GM12878 (cell line): Measurements from ENCODE around the gene TBKBP1. TPM values are rescaled to one million over a fixed set of nuclear protein-coding genes. Genes with fewer than 3 reads are reported as not detected.

Experiments used
- ATAC-seq: fragments of 200-7000 bp; cut with Tn5 transposase; 3 replicates; pipeline ENCODE4 v1.9.1; 2020; ENCODE audit warnings: mild to moderate bottlenecking, moderate library complexity
- BruUV-seq: library from RNA; stranded (reverse); fragments of 400-500 nt; replicated peaks from 2 replicates; lab custom pipeline; 2021; lab: Mats Ljungman, UMichigan
- CTCF ChIA-PET: fragments of 300-600 bp; sonication (Branson Sonifier 250); formaldehyde crosslinking; extraction: SDS; loops from one replicate; lab custom pipeline; 2021; ENCODE audit warnings: inconsistent platforms; lab: Yijun Ruan, JAX
- POLR2A ChIA-PET: fragments of 350-600 bp; formaldehyde crosslinking; extraction: SDS; loops from one replicate; lab custom pipeline; 2021; ENCODE audit warnings: inconsistent platforms; lab: Charles Lee
- RAD21 ChIA-PET: fragments of 300-600 bp; sonication (Branson Sonifier 250); formaldehyde crosslinking; loops from one replicate; lab custom pipeline; 2023; ENCODE audit warnings: antibody characterized with exemption; ENCODE audit not compliant: unreplicated experiment; lab: Charles Lee
- SMC1A ChIA-PET: fragments of 300-600 bp; sonication (Branson Sonifier 250); formaldehyde crosslinking; loops from one replicate; lab custom pipeline; 2023; ENCODE audit not compliant: unreplicated experiment, uncharacterized antibody; lab: Charles Lee
- DNase-seq: peaks from one replicate; pipeline ENCODE4 v3.0.0-alpha.2; 2011; ENCODE audit warnings: low read depth, low spot score
- FAIRE-seq: peaks from 3 replicates; lab custom pipeline; 2011; peaks lifted over from hg19 to GRCh38; lab: Jason Lieb, UNC
- H2AFZ ChIP-seq: 2 replicates; pipeline ENCODE4 v1.6.0; 2011; ENCODE audit warnings: low read depth, low read length, control low read depth; ENCODE audit not compliant: control insufficient read depth
- H3K27ac ChIP-seq: 2 replicates; pipeline ENCODE4 v1.5.1; 2011; ENCODE audit warnings: control low read depth; ENCODE audit not compliant: control insufficient read depth, insufficient read depth
- H3K27me3 ChIP-seq, 2 experiments: replicated peaks in 1 of 2; 2 replicates each; pipeline versions ENCODE4 v1.6.0 to v1.6.1; 2011; ENCODE audit warnings: low read length in 1 of 2; ENCODE audit not compliant: control insufficient read depth in 2 of 2, insufficient read depth in 2 of 2
- H3K36me3 ChIP-seq, 2 experiments: 2 replicates each; pipeline ENCODE4 v1.5.1; 2011; ENCODE audit warnings: low read length in 1 of 2; ENCODE audit not compliant: control insufficient read depth in 2 of 2, insufficient read depth in 2 of 2
- H3K4me1 ChIP-seq: 2 replicates; pipeline ENCODE4 v1.6.1; 2011; ENCODE audit warnings: mild to moderate bottlenecking, low read length, moderate library complexity, mixed read lengths; ENCODE audit not compliant: control insufficient read depth, insufficient read depth
- H3K4me2 ChIP-seq: 2 replicates; pipeline ENCODE4 v1.6.0; 2011; ENCODE audit warnings: control low read depth; ENCODE audit not compliant: control insufficient read depth, insufficient read depth
- H3K4me3 ChIP-seq: fragments of 200-600 bp; sonication (generic); 2 replicates; pipeline ENCODE4 v1.5.1; 2016
- H3K79me2 ChIP-seq: 2 replicates; pipeline ENCODE4 v1.6.0; 2011; ENCODE audit warnings: low read length; ENCODE audit not compliant: control insufficient read depth, insufficient read depth
- H3K9ac ChIP-seq: 2 replicates; pipeline ENCODE4 v1.8.0; 2011; ENCODE audit warnings: low read length, control low read depth, mixed read lengths; ENCODE audit not compliant: control insufficient read depth, insufficient read depth
- H3K9me3 ChIP-seq: replicated peaks from 3 replicates; pipeline ENCODE4 v1.5.1; 2011; ENCODE audit warnings: mild to moderate bottlenecking, low read length; ENCODE audit not compliant: control insufficient read depth, insufficient read depth
- H4K20me1 ChIP-seq: 2 replicates; pipeline ENCODE4 v1.6.0; 2011; ENCODE audit not compliant: control insufficient read depth, insufficient read depth
- BMI1 ChIP-seq: fragments of 450-650 bp; IDR thresholded peaks from 2 replicates; pipeline ENCODE4 v1.6.1; 2016; ENCODE audit warnings: mild to moderate bottlenecking, moderate library complexity, borderline replicate concordance
- CBX3 ChIP-seq: fragments of 200-600 bp; sonication (generic); IDR thresholded peaks from 2 replicates; pipeline ENCODE4 v1.6.1; 2016; ENCODE audit warnings: low read depth, borderline replicate concordance
- CEBPB ChIP-seq, 2 experiments: fragments of 150-350 bp in 1 of 2; IDR thresholded peaks; 2 replicates each; pipeline ENCODE4 v1.6.1; 2012 to 2014; ENCODE audit warnings: low read depth in 2 of 2, low read length in 2 of 2, borderline replicate concordance in 1 of 2, inconsistent platforms in 1 of 2
- MEF2A ChIP-seq: IDR thresholded peaks from 2 replicates; pipeline ENCODE4 v1.6.1; 2011; ENCODE audit warnings: low read depth, mild to moderate bottlenecking, low read length, moderate library complexity; ENCODE audit not compliant: insufficient read depth
- SUZ12 ChIP-seq: fragments of 200-600 bp; sonication (generic); IDR thresholded peaks from one replicate; pipeline ENCODE4 v1.6.1; 2018; ENCODE audit warnings: antibody characterized with exemption, mild to moderate bottlenecking; ENCODE audit not compliant: unreplicated experiment
- ZNF384 ChIP-seq: IDR thresholded peaks from 2 replicates; pipeline ENCODE4 v1.6.1; 2012; ENCODE audit warnings: low read depth, mild to moderate bottlenecking, low read length, improper control_type of control experiment, borderline replicate concordance
- ZNF622 ChIP-seq: fragments of 450-650 bp; IDR thresholded peaks from 2 replicates; pipeline ENCODE4 v1.6.1; 2017; ENCODE audit warnings: mild to moderate bottlenecking, inconsistent platforms
- WGBS: methylation state at CpG from one replicate; pipeline ENCODE4 v1.1.6; 2016; ENCODE audit warnings: low lambda C conversion rate; ENCODE audit not compliant: insufficient replicate concordance, insufficient coverage; ENCODE audit errors: missing lambda C conversion rate; 5-methylcytosine and 5-hydroxymethylcytosine counted together
- in situ Hi-C: fragments of 300-500 bp; cut with MboI; formaldehyde crosslinking; loops from 9 replicates; pipeline ENCODE4 v1.14.3; 2018; ENCODE audit warnings: mixed read lengths
- intact Hi-C: fragments of 100-400 bp; cut with micrococcal nuclease; formaldehyde crosslinking; loops from one replicate; pipeline ENCODE4 v1.14.2; 2022; ENCODE audit not compliant: unreplicated experiment
- polyA plus RNA-seq, 11 experiments: library from polyadenylated mRNA; depleted of rRNA in 4 of 11; unstranded in 6 of 11; stranded (reverse) in 5 of 11; fragments of >200 nt; fragmentation: Nextera tagmentation in 4 of 11; fragmentation: Illumina TruSeq in 1 of 11; extraction: Ambion mirVana in 4 of 11; extraction: Trizol in 1 of 11; gene quantifications; 1 replicate in 1 of 11; 2 replicates in 10 of 11; pipeline versions ENCODE4 v1.2.1 to v1.2.3, GENCODE V29; 2011 to 2016; ENCODE audit warnings: inconsistent platforms in 2 of 11, missing spikeins in 2 of 11, low read depth in 1 of 11
- total RNA-seq, 4 experiments: library from RNA; depleted of rRNA in 3 of 4; stranded (reverse); fragments of >200 nt in 3 of 4; fragmentation: Illumina TruSeq in 1 of 4; extraction: Trizol in 1 of 4; gene quantifications; 2 replicates each; pipeline versions ENCODE4 v1.2.1 to v1.2.3, GENCODE V29; 2013 to 2021
- TF ChIP-seq, protein P1 (sequence below): fragments of 450-650 bp; IDR thresholded peaks from 2 replicates; pipeline ENCODE4 v1.6.1; 2017; ENCODE audit warnings: mild to moderate bottlenecking, moderate library complexity
- TF ChIP-seq, protein P2 (sequence below): fragments of 450-650 bp; IDR thresholded peaks from 2 replicates; pipeline ENCODE4 v1.6.1; 2018; ENCODE audit warnings: mild to moderate bottlenecking, low read depth, moderate library complexity; ENCODE audit not compliant: partially characterized antibody
- TF ChIP-seq, protein P3 (sequence below): fragments of 450-650 bp; IDR thresholded peaks from 2 replicates; pipeline ENCODE4 v1.6.1; 2017; ENCODE audit warnings: low read depth, mild to moderate bottlenecking, moderate library complexity
- TF ChIP-seq, protein P4 (sequence below): IDR thresholded peaks from 2 replicates; pipeline ENCODE4 v1.6.1; 2011; ENCODE audit warnings: mild to moderate bottlenecking, low read depth, low read length, moderate library complexity; ENCODE audit not compliant: insufficient replicate concordance

The TBKBP1 gene
- total and polyA plus RNA-seq, 10 of the 15 experiments (the other 5 are each of a cell fraction or from before 2014, with no cell fraction given): 0.11 to 2.7 (median 0.74) TPM; not detected in 3

DNA sequence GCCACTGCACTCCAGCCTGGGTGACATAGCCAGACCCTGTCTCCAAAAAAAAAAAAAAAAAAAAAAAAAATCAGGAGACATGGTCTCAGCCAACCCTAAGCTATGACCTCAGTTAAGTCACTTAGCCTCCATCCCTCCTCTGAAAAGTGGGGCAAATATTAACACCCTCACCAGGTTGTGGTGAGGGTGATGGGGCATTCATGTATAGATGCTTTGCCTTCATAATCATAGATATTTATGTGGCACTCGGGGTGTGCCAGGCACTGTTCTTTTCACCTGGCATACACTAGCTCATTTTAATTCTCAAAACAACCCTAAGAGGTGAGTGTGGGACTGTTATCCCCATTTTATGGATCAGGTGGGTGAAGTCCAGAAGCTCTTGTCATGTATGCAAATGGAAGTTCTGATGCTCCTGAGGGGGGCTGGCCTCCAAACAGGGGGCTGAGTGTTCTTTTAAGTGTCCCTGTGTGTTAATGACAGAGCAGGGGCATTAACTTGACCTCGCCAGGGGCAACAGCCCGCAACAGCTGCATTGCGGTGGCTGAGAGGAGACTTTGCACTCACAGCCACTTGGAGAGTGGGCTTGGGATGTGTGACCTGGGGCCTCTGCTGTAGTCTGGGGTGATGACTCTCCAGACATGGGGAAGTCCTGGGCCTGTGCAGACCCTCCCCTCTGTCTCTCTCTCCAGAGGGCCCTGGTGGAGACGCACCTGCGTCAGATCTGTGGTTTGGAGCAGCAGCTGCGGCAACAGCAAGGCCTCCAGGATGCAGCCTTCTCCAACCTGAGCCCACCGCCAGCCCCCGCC is 4.1 kb downstream of the TBKBP1 start:
- ATAC-seq (no peak), DNase-seq (no peak), FAIRE-seq (no peak)
- intact Hi-C loops (loop anchor here (2.0 kb wide), 1 partner anchor 21 kb away; no protein-coding TSS in a partner anchor), in situ Hi-C loops (loop anchor here (10.0 kb wide), 1 partner anchor 107 kb away; no protein-coding TSS in a partner anchor)
- Histone ChIP-seq H3K9me3 (no peaks in the 10 kb centered on the region), H3K9ac (no peak overlapping the region), H3K79me2 (no peaks in the 10 kb centered on the region), H3K27ac (no peak overlapping the region), H3K36me3 (no peaks in the 10 kb centered on the region), H3K27me3 (no peaks in the 10 kb centered on the region; a peak in 1 of 4 replicates), H4K20me1 (no peaks in the 10 kb centered on the region; the same call in 1 of the 2 replicates), H3K4me1 (peaks cover 17% of the 10 kb centered on the region), H3K4me2 (no peak overlapping the region), H2AFZ (no peak overlapping the region), H3K4me3 (no peak overlapping the region)
- CTCF ChIA-PET: interaction anchor here (0.5 to 9.4 kb wide), 17 partner anchors 9 to 104 kb away, joined by 3 to 242 read pairs (median 4); partner anchors contain the start of gene TBX21
- POLR2A ChIA-PET: interaction anchor here (0.7 to 9.2 kb wide), 4 partner anchors 10 to 44 kb away, joined by 4 to 76 read pairs (median 4); no protein-coding TSS in a partner anchor
- RAD21 ChIA-PET: interaction anchor here (0.6 to 9.9 kb wide), 10 partner anchors 10 to 104 kb away, joined by 3 to 142 read pairs (median 6); partner anchors contain the start of gene TBX21
- 37% methylated on average over 9 of the region's 9 CpGs for WGBS
- BruUV-seq: no TSS peak
- SMC1A ChIA-PET: interaction anchor here (0.6 to 2.3 kb wide), 15 partner anchors 10 to 79 kb away, joined by 3 to 13 read pairs (median 5); partner anchors contain the start of gene TBX21
- TF ChIP-seq BMI1 (no peak), SUZ12 (no peak), CBX3 (no peak), ZNF384 (no peak), CEBPB (IDR thresholded peaks at IDR 0.05; ENCODE audit: borderline replicate concordance in 1 of 2, low read depth in 2 of 2, low read length in 2 of 2) (no peak), ZNF622 (no peak), MEF2A (no peak)
- TF ChIP-seq, protein P1, sequence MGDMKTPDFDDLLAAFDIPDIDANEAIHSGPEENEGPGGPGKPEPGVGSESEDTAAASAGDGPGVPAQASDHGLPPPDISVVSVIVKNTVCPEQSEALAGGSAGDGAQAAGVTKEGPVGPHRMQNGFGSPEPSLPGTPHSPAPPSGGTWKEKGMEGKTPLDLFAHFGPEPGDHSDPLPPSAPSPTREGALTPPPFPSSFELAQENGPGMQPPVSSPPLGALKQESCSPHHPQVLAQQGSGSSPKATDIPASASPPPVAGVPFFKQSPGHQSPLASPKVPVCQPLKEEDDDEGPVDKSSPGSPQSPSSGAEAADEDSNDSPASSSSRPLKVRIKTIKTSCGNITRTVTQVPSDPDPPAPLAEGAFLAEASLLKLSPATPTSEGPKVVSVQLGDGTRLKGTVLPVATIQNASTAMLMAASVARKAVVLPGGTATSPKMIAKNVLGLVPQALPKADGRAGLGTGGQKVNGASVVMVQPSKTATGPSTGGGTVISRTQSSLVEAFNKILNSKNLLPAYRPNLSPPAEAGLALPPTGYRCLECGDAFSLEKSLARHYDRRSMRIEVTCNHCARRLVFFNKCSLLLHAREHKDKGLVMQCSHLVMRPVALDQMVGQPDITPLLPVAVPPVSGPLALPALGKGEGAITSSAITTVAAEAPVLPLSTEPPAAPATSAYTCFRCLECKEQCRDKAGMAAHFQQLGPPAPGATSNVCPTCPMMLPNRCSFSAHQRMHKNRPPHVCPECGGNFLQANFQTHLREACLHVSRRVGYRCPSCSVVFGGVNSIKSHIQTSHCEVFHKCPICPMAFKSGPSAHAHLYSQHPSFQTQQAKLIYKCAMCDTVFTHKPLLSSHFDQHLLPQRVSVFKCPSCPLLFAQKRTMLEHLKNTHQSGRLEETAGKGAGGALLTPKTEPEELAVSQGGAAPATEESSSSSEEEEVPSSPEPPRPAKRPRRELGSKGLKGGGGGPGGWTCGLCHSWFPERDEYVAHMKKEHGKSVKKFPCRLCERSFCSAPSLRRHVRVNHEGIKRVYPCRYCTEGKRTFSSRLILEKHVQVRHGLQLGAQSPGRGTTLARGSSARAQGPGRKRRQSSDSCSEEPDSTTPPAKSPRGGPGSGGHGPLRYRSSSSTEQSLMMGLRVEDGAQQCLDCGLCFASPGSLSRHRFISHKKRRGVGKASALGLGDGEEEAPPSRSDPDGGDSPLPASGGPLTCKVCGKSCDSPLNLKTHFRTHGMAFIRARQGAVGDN: no peak
- TF ChIP-seq, protein P2, sequence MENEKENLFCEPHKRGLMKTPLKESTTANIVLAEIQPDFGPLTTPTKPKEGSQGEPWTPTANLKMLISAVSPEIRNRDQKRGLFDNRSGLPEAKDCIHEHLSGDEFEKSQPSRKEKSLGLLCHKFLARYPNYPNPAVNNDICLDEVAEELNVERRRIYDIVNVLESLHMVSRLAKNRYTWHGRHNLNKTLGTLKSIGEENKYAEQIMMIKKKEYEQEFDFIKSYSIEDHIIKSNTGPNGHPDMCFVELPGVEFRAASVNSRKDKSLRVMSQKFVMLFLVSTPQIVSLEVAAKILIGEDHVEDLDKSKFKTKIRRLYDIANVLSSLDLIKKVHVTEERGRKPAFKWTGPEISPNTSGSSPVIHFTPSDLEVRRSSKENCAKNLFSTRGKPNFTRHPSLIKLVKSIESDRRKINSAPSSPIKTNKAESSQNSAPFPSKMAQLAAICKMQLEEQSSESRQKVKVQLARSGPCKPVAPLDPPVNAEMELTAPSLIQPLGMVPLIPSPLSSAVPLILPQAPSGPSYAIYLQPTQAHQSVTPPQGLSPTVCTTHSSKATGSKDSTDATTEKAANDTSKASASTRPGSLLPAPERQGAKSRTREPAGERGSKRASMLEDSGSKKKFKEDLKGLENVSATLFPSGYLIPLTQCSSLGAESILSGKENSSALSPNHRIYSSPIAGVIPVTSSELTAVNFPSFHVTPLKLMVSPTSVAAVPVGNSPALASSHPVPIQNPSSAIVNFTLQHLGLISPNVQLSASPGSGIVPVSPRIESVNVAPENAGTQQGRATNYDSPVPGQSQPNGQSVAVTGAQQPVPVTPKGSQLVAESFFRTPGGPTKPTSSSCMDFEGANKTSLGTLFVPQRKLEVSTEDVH: no peak
- TF ChIP-seq, protein P3, sequence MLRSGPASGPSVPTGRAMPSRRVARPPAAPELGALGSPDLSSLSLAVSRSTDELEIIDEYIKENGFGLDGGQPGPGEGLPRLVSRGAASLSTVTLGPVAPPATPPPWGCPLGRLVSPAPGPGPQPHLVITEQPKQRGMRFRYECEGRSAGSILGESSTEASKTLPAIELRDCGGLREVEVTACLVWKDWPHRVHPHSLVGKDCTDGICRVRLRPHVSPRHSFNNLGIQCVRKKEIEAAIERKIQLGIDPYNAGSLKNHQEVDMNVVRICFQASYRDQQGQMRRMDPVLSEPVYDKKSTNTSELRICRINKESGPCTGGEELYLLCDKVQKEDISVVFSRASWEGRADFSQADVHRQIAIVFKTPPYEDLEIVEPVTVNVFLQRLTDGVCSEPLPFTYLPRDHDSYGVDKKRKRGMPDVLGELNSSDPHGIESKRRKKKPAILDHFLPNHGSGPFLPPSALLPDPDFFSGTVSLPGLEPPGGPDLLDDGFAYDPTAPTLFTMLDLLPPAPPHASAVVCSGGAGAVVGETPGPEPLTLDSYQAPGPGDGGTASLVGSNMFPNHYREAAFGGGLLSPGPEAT: no peak
- TF ChIP-seq, protein P4, sequence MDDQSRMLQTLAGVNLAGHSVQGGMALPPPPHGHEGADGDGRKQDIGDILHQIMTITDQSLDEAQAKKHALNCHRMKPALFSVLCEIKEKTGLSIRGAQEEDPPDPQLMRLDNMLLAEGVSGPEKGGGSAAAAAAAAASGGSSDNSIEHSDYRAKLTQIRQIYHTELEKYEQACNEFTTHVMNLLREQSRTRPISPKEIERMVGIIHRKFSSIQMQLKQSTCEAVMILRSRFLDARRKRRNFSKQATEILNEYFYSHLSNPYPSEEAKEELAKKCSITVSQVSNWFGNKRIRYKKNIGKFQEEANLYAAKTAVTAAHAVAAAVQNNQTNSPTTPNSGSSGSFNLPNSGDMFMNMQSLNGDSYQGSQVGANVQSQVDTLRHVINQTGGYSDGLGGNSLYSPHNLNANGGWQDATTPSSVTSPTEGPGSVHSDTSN: no peak
